Measurements from ENCODE around the gene OR6C3. TPM values are rescaled to one million over a fixed set of nuclear protein-coding genes. Genes with fewer than 3 reads are reported as not detected.

Gene OR6C3
- total RNA-seq, 1 experiment from 2014 or later, result not detected

DNA sequence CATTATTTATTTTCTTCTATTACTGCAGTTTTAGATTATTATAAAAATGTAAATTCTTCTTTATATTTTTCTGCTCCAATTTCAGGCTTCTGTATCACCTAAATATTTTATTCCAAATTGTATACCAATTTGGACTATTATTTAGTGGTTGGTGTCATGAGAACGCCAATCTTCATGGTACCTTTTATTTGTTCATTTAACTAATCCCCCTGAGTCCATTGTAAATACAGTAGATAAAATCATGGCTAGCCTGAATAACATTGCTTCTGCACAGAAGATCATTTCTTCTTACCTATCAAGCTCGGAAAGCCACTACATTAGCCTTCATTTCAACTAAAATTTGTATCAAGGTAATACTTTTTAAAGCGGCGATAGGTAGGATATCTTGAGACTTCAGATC is 32.1 kb downstream of the OR6C3 start, which contains the start of gene OR6C75:
Gene OR6C75, plus strand, starts transcription at position 301 of the 400 bp plus-strand sequence. CDS start 2,136 bp downstream, outside the sequence.
- H3K36me3 Mint-ChIP-seq, result no peaks in the 10 kb centered on the region
- TF ChIP-seq SMAD4 (CRISPR knock-in tag; IDR thresholded peaks at IDR 0.05), result no peak
- no peak for TF ChIP-seq ELF4 (CRISPR knock-in tag; IDR thresholded peaks at IDR 0.05; ENCODE audit: low read depth)
- TF ChIP-seq ZNF416 (CRISPR knock-in tag; IDR thresholded peaks at IDR 0.05), result no peak
- TF ChIP-seq RORB (CRISPR knock-in tag; IDR thresholded peaks at IDR 0.05), result no peak
- no peak for TF ChIP-seq FOXJ3 (CRISPR knock-in tag; IDR thresholded peaks at IDR 0.05; ENCODE audit: borderline replicate concordance)
- no peak for TF ChIP-seq NR2C2 (CRISPR knock-in tag; IDR thresholded peaks at IDR 0.05)
- TF ChIP-seq NFE2L1 (CRISPR knock-in tag; IDR thresholded peaks at IDR 0.05), result no peak
- TF ChIP-seq IRF2 (CRISPR knock-in tag; IDR thresholded peaks at IDR 0.05; ENCODE audit: borderline replicate concordance, low read depth), result no peak
- no peak for TF ChIP-seq MYBL2 (CRISPR knock-in tag; IDR thresholded peaks at IDR 0.05)
- no peak for TF ChIP-seq NFATC4 (CRISPR knock-in tag; IDR thresholded peaks at IDR 0.05)
- no peak within 1 kb of the TSS for H3K27ac Mint-ChIP-seq
- CTCF ChIA-PET, result no interaction called here
- no peaks in the 10 kb centered on the region for H3K9me3 Mint-ChIP-seq
- ATAC-seq (no peak), DNase-seq (ENCODE audit: low spot score) (no peak)
- no peaks in the 10 kb centered on the region for H3K27me3 Mint-ChIP-seq (ENCODE audit: low read depth)
- POLR2A ChIA-PET, result no interaction called here
- no peak within 1 kb of the TSS for H3K4me3 Mint-ChIP-seq
- H3K4me1 Mint-ChIP-seq, result no peaks in the 10 kb centered on the region

DNA sequence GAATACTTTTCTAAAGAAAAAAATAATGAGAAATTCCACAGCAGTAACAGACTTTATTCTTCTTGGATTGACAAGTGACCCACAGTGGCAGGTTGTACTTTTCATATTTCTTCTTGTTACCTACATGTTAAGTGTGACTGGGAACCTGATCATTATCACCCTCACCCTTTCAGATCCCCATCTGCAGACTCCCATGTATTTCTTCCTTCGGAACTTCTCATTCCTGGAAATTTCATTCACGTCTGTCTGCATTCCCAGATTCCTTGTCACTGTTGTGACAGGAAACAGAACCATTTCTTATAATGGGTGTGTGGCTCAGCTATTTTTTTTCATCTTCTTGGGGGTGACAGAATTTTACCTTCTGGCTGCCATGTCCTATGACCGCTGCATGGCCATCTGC is 34.5 kb downstream of the OR6C3 start:
- Mint-ChIP-seq H3K9me3 (no peaks in the 10 kb centered on the region), H3K27me3 (ENCODE audit: low read depth) (no peaks in the 10 kb centered on the region), H3K4me1 (no peaks in the 10 kb centered on the region), H3K36me3 (no peaks in the 10 kb centered on the region), H3K4me3 (no peak overlapping the region), H3K27ac (no peak overlapping the region)
- no peak for TF ChIP-seq SOX15 (CRISPR knock-in tag; IDR thresholded peaks at IDR 0.05)
- TF ChIP-seq, protein P1, sequence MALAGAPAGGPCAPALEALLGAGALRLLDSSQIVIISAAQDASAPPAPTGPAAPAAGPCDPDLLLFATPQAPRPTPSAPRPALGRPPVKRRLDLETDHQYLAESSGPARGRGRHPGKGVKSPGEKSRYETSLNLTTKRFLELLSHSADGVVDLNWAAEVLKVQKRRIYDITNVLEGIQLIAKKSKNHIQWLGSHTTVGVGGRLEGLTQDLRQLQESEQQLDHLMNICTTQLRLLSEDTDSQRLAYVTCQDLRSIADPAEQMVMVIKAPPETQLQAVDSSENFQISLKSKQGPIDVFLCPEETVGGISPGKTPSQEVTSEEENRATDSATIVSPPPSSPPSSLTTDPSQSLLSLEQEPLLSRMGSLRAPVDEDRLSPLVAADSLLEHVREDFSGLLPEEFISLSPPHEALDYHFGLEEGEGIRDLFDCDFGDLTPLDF (CRISPR knock-in tag; IDR thresholded peaks at IDR 0.05), result no peak
- TF ChIP-seq, protein P2, sequence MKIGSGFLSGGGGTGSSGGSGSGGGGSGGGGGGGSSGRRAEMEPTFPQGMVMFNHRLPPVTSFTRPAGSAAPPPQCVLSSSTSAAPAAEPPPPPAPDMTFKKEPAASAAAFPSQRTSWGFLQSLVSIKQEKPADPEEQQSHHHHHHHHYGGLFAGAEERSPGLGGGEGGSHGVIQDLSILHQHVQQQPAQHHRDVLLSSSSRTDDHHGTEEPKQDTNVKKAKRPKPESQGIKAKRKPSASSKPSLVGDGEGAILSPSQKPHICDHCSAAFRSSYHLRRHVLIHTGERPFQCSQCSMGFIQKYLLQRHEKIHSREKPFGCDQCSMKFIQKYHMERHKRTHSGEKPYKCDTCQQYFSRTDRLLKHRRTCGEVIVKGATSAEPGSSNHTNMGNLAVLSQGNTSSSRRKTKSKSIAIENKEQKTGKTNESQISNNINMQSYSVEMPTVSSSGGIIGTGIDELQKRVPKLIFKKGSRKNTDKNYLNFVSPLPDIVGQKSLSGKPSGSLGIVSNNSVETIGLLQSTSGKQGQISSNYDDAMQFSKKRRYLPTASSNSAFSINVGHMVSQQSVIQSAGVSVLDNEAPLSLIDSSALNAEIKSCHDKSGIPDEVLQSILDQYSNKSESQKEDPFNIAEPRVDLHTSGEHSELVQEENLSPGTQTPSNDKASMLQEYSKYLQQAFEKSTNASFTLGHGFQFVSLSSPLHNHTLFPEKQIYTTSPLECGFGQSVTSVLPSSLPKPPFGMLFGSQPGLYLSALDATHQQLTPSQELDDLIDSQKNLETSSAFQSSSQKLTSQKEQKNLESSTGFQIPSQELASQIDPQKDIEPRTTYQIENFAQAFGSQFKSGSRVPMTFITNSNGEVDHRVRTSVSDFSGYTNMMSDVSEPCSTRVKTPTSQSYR (CRISPR knock-in tag; IDR thresholded peaks at IDR 0.05), result no peak
- TF ChIP-seq, protein P3, sequence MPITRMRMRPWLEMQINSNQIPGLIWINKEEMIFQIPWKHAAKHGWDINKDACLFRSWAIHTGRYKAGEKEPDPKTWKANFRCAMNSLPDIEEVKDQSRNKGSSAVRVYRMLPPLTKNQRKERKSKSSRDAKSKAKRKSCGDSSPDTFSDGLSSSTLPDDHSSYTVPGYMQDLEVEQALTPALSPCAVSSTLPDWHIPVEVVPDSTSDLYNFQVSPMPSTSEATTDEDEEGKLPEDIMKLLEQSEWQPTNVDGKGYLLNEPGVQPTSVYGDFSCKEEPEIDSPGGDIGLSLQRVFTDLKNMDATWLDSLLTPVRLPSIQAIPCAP (CRISPR knock-in tag; IDR thresholded peaks at IDR 0.05), result no peak
- no peak for TF ChIP-seq NFATC4 (CRISPR knock-in tag; IDR thresholded peaks at IDR 0.05)
- no peak for TF ChIP-seq TCF7 (CRISPR knock-in tag; IDR thresholded peaks at IDR 0.05; ENCODE audit: low read depth)
- TF ChIP-seq, protein P4, sequence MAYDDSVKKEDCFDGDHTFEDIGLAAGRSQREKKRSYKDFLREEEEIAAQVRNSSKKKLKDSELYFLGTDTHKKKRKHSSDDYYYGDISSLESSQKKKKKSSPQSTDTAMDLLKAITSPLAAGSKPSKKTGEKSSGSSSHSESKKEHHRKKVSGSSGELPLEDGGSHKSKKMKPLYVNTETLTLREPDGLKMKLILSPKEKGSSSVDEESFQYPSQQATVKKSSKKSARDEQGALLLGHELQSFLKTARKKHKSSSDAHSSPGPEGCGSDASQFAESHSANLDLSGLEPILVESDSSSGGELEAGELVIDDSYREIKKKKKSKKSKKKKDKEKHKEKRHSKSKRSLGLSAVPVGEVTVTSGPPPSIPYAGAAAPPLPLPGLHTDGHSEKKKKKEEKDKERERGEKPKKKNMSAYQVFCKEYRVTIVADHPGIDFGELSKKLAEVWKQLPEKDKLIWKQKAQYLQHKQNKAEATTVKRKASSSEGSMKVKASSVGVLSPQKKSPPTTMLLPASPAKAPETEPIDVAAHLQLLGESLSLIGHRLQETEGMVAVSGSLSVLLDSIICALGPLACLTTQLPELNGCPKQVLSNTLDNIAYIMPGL (CRISPR knock-in tag; IDR thresholded peaks at IDR 0.05), result no peak
- TF ChIP-seq ZNF121 (CRISPR knock-in tag; IDR thresholded peaks at IDR 0.05), result no peak
- no peak for TF ChIP-seq CREB1 (CRISPR knock-in tag; IDR thresholded peaks at IDR 0.05)
- CTCF ChIA-PET, result no interaction called here
- POLR2A ChIA-PET, result no interaction called here
- no peak for DNase-seq (ENCODE audit: low spot score)
- no peak for ATAC-seq

DNA sequence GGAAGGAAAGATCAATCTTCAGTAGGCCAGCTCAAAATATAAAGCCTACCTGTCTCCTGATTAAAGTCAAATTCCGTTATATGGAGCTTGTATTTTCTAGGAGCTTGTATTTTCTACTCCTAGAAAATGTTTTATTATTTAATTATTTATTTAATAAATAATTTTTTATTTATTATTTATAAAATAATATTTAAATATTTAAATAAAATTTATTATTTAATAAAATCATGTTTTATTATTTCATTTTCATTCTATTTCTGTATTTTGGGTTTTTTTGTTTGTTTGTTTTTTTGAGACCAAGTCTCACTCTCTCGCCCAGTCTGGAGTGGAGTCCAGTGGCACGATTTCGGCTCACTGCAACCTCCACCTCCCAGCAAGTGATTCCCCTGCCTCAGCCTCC is 42.0 kb downstream of the OR6C3 start:
- no peaks in the 10 kb centered on the region for H3K9me3 Mint-ChIP-seq
- DNase-seq (ENCODE audit: low spot score) (no peak), ATAC-seq (no peak)
- ChIA-PET POLR2A (no interaction called here), CTCF (no interaction called here)
- no peaks in the 10 kb centered on the region for H3K4me1 Mint-ChIP-seq
- H3K27me3 Mint-ChIP-seq (ENCODE audit: low read depth), result no peaks in the 10 kb centered on the region
- peak; percentile 99 for TF ChIP-seq HMGA2 (CRISPR knock-in tag; IDR thresholded peaks at IDR 0.05)
- no peak for TF ChIP-seq FOXP1 (CRISPR knock-in tag; IDR thresholded peaks at IDR 0.05; ENCODE audit: borderline replicate concordance)
- no peak overlapping the region for H3K27ac Mint-ChIP-seq
- H3K4me3 Mint-ChIP-seq, result no peak overlapping the region
- no peaks in the 10 kb centered on the region for H3K36me3 Mint-ChIP-seq

Other genes starting within 250 kb of the OR6C3 start
- gene OR9K2, start 204.3 kb upstream of the OR6C3 start, total RNA-seq (2021), result not detected in 3 replicates
- not detected in 3 replicates for gene OR10A7, start 109.7 kb upstream of the OR6C3 start, total RNA-seq (2021)
- not detected in 3 replicates for gene OR6C74, start 86.1 kb upstream of the OR6C3 start, total RNA-seq (2021)
- gene OR6C6, start 34.2 kb upstream of the OR6C3 start, total RNA-seq (2021), result not detected in 3 replicates
- not detected in 3 replicates for gene OR6C1, start 16.4 kb upstream of the OR6C3 start, total RNA-seq (2021)
- not detected in 3 replicates for gene OR6C75, start 32.2 kb downstream of the OR6C3 start, total RNA-seq (2021)
- gene OR6C65, start 69.8 kb downstream of the OR6C3 start, total RNA-seq (2021), result not detected in 3 replicates
- not detected in 3 replicates for gene OR6C76, start 95.5 kb downstream of the OR6C3 start, total RNA-seq (2021)
- gene OR6C2, start 113.3 kb downstream of the OR6C3 start, total RNA-seq (2021), result not detected in 3 replicates
- gene OR6C70, start 139.4 kb downstream of the OR6C3 start, total RNA-seq (2021), result not detected in 3 replicates
- gene OR6C68, start 161.6 kb downstream of the OR6C3 start, total RNA-seq (2021), result not detected in 3 replicates
- gene OR6C4, start 218.9 kb downstream of the OR6C3 start, total RNA-seq (2021), result not detected in 3 replicates
- not detected in 3 replicates for gene OR2AP1, start 241.7 kb downstream of the OR6C3 start, total RNA-seq (2021)